HepG2 (cell line): ENCODE results near the gene GNG3. TPM values are rescaled to one million over a fixed set of nuclear protein-coding genes. Genes with fewer than 3 reads are reported as not detected.

Experiments
- ATF7 ChIP-seq, 2 experiments: fragments of 450-650 bp in 1 of 2; sonication (generic) in 1 of 2; formaldehyde crosslinking in 1 of 2; IDR thresholded peaks; 2 replicates each; pipeline versions ENCODE4 v1.4.0 to v1.6.1; 2016 to 2020; ENCODE audit warnings: antibody characterized with exemption in 1 of 2, mild to moderate bottlenecking in 1 of 2, missing genetic modification reagents in 1 of 2
- BRD4 ChIP-seq: sonication (generic); formaldehyde crosslinking; IDR thresholded peaks from 2 replicates; pipeline ENCODE4 v1.4.0; 2020; ENCODE audit warnings: missing genetic modification reagents
- EHMT2 ChIP-seq: fragments of 200-600 bp; sonication (generic); IDR thresholded peaks from 2 replicates; pipeline ENCODE4 v1.7.0; 2017; ENCODE audit warnings: antibody characterized with exemption, low read depth, low read length, borderline replicate concordance
- GTF2F1 ChIP-seq: fragments of 150-350 bp; IDR thresholded peaks from 2 replicates; pipeline ENCODE4 v1.6.1; 2014; ENCODE audit warnings: low read length
- HDAC1 ChIP-seq: sonication (generic); formaldehyde crosslinking; IDR thresholded peaks from 2 replicates; pipeline ENCODE4 v1.5.1; 2020; ENCODE audit warnings: mild to moderate bottlenecking, missing genetic modification reagents
- MLX ChIP-seq: IDR thresholded peaks from 2 replicates; pipeline ENCODE4 v1.6.1; 2016
- PBX3 ChIP-seq: sonication (generic); formaldehyde crosslinking; IDR thresholded peaks from 2 replicates; pipeline ENCODE4 v1.8.1; 2023; ENCODE audit warnings: missing genetic modification reagents, inconsistent platforms, borderline replicate concordance
- RFXANK ChIP-seq: IDR thresholded peaks from 2 replicates; pipeline ENCODE4 v1.6.1; 2016
- STAG1 ChIP-seq: sonication (generic); formaldehyde crosslinking; IDR thresholded peaks from 2 replicates; pipeline ENCODE4 v1.4.0; 2020; ENCODE audit warnings: missing genetic modification reagents
- ZFX ChIP-seq: sonication (generic); formaldehyde crosslinking; IDR thresholded peaks from 2 replicates; pipeline ENCODE4 v1.4.0; 2020; ENCODE audit warnings: mild to moderate bottlenecking, low read depth, missing genetic modification reagents, moderate library complexity
- ZKSCAN8 ChIP-seq: IDR thresholded peaks from 2 replicates; pipeline ENCODE4 v1.6.1; 2016; ENCODE audit warnings: borderline replicate concordance, missing genetic modification reagents, missing compliant biosample characterization
- ZNF253 ChIP-seq: sonication (generic); formaldehyde crosslinking; IDR thresholded peaks from 2 replicates; pipeline ENCODE4 v1.8.0; 2022; ENCODE audit warnings: mild to moderate bottlenecking, missing genetic modification reagents, borderline replicate concordance
- ZNF746 ChIP-seq: sonication (generic); formaldehyde crosslinking; IDR thresholded peaks from 2 replicates; pipeline ENCODE4 v1.8.0; 2022; ENCODE audit warnings: mild to moderate bottlenecking, missing genetic modification reagents
- ZNF841 ChIP-seq: sonication (generic); formaldehyde crosslinking; IDR thresholded peaks from 2 replicates; pipeline ENCODE4 v1.8.1; 2023; ENCODE audit warnings: missing genetic modification reagents, borderline replicate concordance
- polyA plus RNA-seq, 8 experiments: library from polyadenylated mRNA; depleted of rRNA in 3 of 8; stranded (reverse) in 7 of 8; unstranded in 1 of 8; fragments of >200 nt; fragmentation: Illumina TruSeq in 4 of 8; extraction: Trizol in 4 of 8; gene quantifications; 2 replicates each; pipeline versions ENCODE4 v1.2.1 to v1.2.3, GENCODE V29; 2011 to 2016; ENCODE audit warnings: low read depth in 4 of 8, missing spikeins in 1 of 8, mixed read lengths in 1 of 8; ENCODE audit not compliant: insufficient read depth in 1 of 8
- total RNA-seq, 5 experiments: library from RNA; depleted of rRNA; stranded (reverse); fragments of >200 nt; fragmentation: Illumina TruSeq; extraction: Trizol; gene quantifications; 2 replicates each; pipeline ENCODE4 v1.2.3, GENCODE V29; 2016; ENCODE audit warnings: low read depth in 1 of 5
- TF ChIP-seq, protein P1 (sequence below): sonication (generic); formaldehyde crosslinking; IDR thresholded peaks from 2 replicates; pipeline ENCODE4 v1.4.0; 2020; ENCODE audit warnings: missing genetic modification reagents, mild to moderate bottlenecking, borderline replicate concordance
- TF ChIP-seq, protein P2 (sequence below): sonication (generic); formaldehyde crosslinking; IDR thresholded peaks from 2 replicates; pipeline ENCODE4 v1.9.0; 2021; ENCODE audit warnings: missing genetic modification reagents, borderline replicate concordance

Gene GNG3
- total and polyA plus RNA-seq, 2 of the 13 experiments (the other 11 are each of a cell fraction or from before 2014, with no cell fraction given): not detected

GRCh38 chr11:62678770-62679696, 28.4 kb upstream of the GNG3 start, which contains the start of gene UBXN1 (continued):
- TF ChIP-seq ATF7 (IDR thresholded peaks at IDR 0.05): no peak
- no peak for TF ChIP-seq ATF7 (CRISPR knock-in tag; IDR thresholded peaks at IDR 0.05)
- TF ChIP-seq STAG1 (CRISPR knock-in tag): no peak
- no peak for TF ChIP-seq BRD4 (CRISPR knock-in tag)
- TF ChIP-seq ZNF841 (CRISPR knock-in tag): no peak
- peak; percentile 90 for TF ChIP-seq HDAC1 (CRISPR knock-in tag)
- no peak for TF ChIP-seq EHMT2
- TF ChIP-seq GTF2F1: no peak
- TF ChIP-seq RFXANK: no peak
- 0 out of 2 replicates have a peak, but pooled peaks have one; percentile 45 for TF ChIP-seq ZNF253 (CRISPR knock-in tag)
- no peak for TF ChIP-seq PBX3 (CRISPR knock-in tag)
- TF ChIP-seq, protein P1, sequence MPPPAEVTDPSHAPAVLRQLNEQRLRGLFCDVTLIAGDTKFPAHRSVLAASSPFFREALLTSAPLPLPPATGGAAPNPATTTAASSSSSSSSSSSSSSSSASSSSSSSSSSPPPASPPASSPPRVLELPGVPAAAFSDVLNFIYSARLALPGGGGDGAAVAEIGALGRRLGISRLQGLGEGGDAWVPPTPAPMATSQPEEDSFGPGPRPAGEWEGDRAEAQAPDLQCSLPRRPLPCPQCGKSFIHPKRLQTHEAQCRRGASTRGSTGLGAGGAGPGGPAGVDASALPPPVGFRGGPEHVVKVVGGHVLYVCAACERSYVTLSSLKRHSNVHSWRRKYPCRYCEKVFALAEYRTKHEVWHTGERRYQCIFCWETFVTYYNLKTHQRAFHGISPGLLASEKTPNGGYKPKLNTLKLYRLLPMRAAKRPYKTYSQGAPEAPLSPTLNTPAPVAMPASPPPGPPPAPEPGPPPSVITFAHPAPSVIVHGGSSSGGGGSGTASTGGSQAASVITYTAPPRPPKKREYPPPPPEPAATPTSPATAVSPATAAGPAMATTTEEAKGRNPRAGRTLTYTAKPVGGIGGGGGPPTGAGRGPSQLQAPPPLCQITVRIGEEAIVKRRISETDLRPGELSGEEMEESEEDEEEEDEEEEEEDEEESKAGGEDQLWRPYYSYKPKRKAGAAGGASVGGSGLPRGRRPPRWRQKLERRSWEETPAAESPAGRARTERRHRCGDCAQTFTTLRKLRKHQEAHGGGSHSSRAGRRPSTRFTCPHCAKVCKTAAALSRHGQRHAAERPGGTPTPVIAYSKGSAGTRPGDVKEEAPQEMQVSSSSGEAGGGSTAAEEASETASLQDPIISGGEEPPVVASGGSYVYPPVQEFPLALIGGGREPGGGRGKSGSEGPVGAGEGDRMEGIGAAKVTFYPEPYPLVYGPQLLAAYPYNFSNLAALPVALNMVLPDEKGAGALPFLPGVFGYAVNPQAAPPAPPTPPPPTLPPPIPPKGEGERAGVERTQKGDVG (CRISPR knock-in tag): peak; percentile 58; the same call in 1 of the 2 replicates
- 0 out of 2 replicates have a peak, but pooled peaks have one; percentile 32 for TF ChIP-seq MLX
- peak; percentile 61; the same call in 1 of the 2 replicates for TF ChIP-seq ZNF746 (CRISPR knock-in tag)
- peak; percentile 65 for TF ChIP-seq ZFX
- TF ChIP-seq, protein P2, sequence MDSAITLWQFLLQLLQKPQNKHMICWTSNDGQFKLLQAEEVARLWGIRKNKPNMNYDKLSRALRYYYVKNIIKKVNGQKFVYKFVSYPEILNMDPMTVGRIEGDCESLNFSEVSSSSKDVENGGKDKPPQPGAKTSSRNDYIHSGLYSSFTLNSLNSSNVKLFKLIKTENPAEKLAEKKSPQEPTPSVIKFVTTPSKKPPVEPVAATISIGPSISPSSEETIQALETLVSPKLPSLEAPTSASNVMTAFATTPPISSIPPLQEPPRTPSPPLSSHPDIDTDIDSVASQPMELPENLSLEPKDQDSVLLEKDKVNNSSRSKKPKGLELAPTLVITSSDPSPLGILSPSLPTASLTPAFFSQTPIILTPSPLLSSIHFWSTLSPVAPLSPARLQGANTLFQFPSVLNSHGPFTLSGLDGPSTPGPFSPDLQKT: no peak
- TF ChIP-seq ZKSCAN8 (CRISPR knock-in tag): no peak
